HepG2 (cell line): Measurements from ENCODE around the gene SEM1. TPM values are rescaled to one million over a fixed set of nuclear protein-coding genes. Genes with fewer than 3 reads are reported as not detected.

Source experiments
- AKAP8 ChIP-seq: sonication (generic); formaldehyde crosslinking; IDR thresholded peaks from 2 replicates; pipeline ENCODE4 v1.5.1; 2020; ENCODE audit warnings: mild to moderate bottlenecking, missing genetic modification reagents
- ARID5B ChIP-seq: IDR thresholded peaks from 2 replicates; pipeline ENCODE4 v1.4.0; 2020; ENCODE audit warnings: mild to moderate bottlenecking, missing genetic modification reagents
- ATF7 ChIP-seq, 2 experiments: fragments of 450-650 bp in 1 of 2; sonication (generic) in 1 of 2; formaldehyde crosslinking in 1 of 2; IDR thresholded peaks; 2 replicates each; pipeline versions ENCODE4 v1.4.0 to v1.6.1; 2016 to 2020; ENCODE audit warnings: antibody characterized with exemption in 1 of 2, mild to moderate bottlenecking in 1 of 2, missing genetic modification reagents in 1 of 2
- BHLHE40 ChIP-seq: IDR thresholded peaks from 2 replicates; pipeline ENCODE4 v1.6.1; 2011; ENCODE audit warnings: low read length, improper control_type of control experiment
- CBX1 ChIP-seq: IDR thresholded peaks from one replicate; pipeline ENCODE4 v1.6.1; 2016; ENCODE audit warnings: antibody characterized with exemption, low read depth
- ELF1 ChIP-seq: sonication (generic); formaldehyde crosslinking; IDR thresholded peaks from 2 replicates; pipeline ENCODE4 v1.4.0; 2020; ENCODE audit warnings: missing genetic modification reagents
- FOXA1 ChIP-seq, 2 experiments: fragments of 450-650 bp in 1 of 2; sonication (generic) in 1 of 2; formaldehyde crosslinking in 1 of 2; IDR thresholded peaks; 2 replicates each; pipeline versions ENCODE4 v1.4.0 to v1.6.1; 2016 to 2020; ENCODE audit warnings: missing genetic modification reagents in 1 of 2
- NKX3-1 ChIP-seq: sonication (generic); formaldehyde crosslinking; IDR thresholded peaks from 2 replicates; pipeline ENCODE4 v1.5.0; 2020; ENCODE audit warnings: missing genetic modification reagents
- POLR2G ChIP-seq: fragments of 200-400 bp; formaldehyde crosslinking; IDR thresholded peaks from 2 replicates; pipeline ENCODE4 v1.6.1; 2018; ENCODE audit warnings: mild to moderate bottlenecking, low read depth, low read length, moderate library complexity
- PRDM15 ChIP-seq: sonication (generic); formaldehyde crosslinking; IDR thresholded peaks from 2 replicates; pipeline ENCODE4 v1.4.0; 2020; ENCODE audit warnings: missing genetic modification reagents
- ZNF234 ChIP-seq: sonication (generic); formaldehyde crosslinking; conservative IDR thresholded peaks from 2 replicates; pipeline ENCODE4 v1.5.1; 2020; ENCODE audit warnings: mild to moderate bottlenecking, missing genetic modification reagents
- ZNF329 ChIP-seq: sonication (generic); formaldehyde crosslinking; IDR thresholded peaks from 2 replicates; pipeline ENCODE4 v1.9.0; 2021; ENCODE audit warnings: low read depth, mild to moderate bottlenecking, missing genetic modification reagents
- ZNF337 ChIP-seq: sonication (generic); formaldehyde crosslinking; IDR thresholded peaks from 2 replicates; pipeline ENCODE4 v1.5.1; 2020; ENCODE audit warnings: missing genetic modification reagents, low read depth, mild to moderate bottlenecking, borderline replicate concordance
- ZNF350 ChIP-seq: sonication (generic); formaldehyde crosslinking; IDR thresholded peaks from 2 replicates; pipeline ENCODE4 v1.4.0; 2020; ENCODE audit warnings: mild to moderate bottlenecking, low read depth, missing genetic modification reagents, borderline replicate concordance
- ZNF550 ChIP-seq: sonication (generic); formaldehyde crosslinking; IDR thresholded peaks from 2 replicates; pipeline ENCODE4 v1.4.0; 2020; ENCODE audit warnings: mild to moderate bottlenecking, missing genetic modification reagents, borderline replicate concordance
- ZNF687 ChIP-seq: sonication (generic); formaldehyde crosslinking; IDR thresholded peaks from 2 replicates; pipeline ENCODE4 v1.5.1; 2020; ENCODE audit warnings: mild to moderate bottlenecking, missing genetic modification reagents, moderate library complexity
- polyA plus RNA-seq, 8 experiments: library from polyadenylated mRNA; depleted of rRNA in 3 of 8; stranded (reverse) in 7 of 8; unstranded in 1 of 8; fragments of >200 nt; fragmentation: Illumina TruSeq in 4 of 8; extraction: Trizol in 4 of 8; gene quantifications; 2 replicates each; pipeline versions ENCODE4 v1.2.1 to v1.2.3, GENCODE V29; 2011 to 2016; ENCODE audit warnings: low read depth in 4 of 8, missing spikeins in 1 of 8, mixed read lengths in 1 of 8; ENCODE audit not compliant: insufficient read depth in 1 of 8
- total RNA-seq, 5 experiments: library from RNA; depleted of rRNA; stranded (reverse); fragments of >200 nt; fragmentation: Illumina TruSeq; extraction: Trizol; gene quantifications; 2 replicates each; pipeline ENCODE4 v1.2.3, GENCODE V29; 2016; ENCODE audit warnings: low read depth in 1 of 5

Gene SEM1
- total and polyA plus RNA-seq, 2 of the 13 experiments (the other 11 are each of a cell fraction or from before 2014, with no cell fraction given), result 40.7 to 174 TPM

- TF ChIP-seq ZNF687 (CRISPR knock-in tag) (peak; percentile 87), POLR2G (peak; percentile 97), AKAP8 (CRISPR knock-in tag) (no peak), ZNF550 (CRISPR knock-in tag) (no peak; the same call in 1 of the 2 replicates), ZNF329 (CRISPR knock-in tag) (no peak), NKX3-1 (CRISPR knock-in tag) (no peak), ZNF234 (CRISPR knock-in tag) (no peak), ATF7 (IDR thresholded peaks at IDR 0.05) (no peak), ATF7 (CRISPR knock-in tag; IDR thresholded peaks at IDR 0.05) (no peak), ZNF350 (no peak; the same call in 1 of the 2 replicates), PRDM15 (CRISPR knock-in tag) (no peak), BHLHE40 (no peak), ARID5B (CRISPR knock-in tag) (peak; percentile 50), ELF1 (CRISPR knock-in tag) (peak; percentile 87), FOXA1 (IDR thresholded peaks at IDR 0.05) (no peak), FOXA1 (CRISPR knock-in tag; IDR thresholded peaks at IDR 0.05) (peak; percentile 9; the same call in 1 of the 2 replicates), ZNF337 (CRISPR knock-in tag) (0 out of 2 replicates have a peak, but pooled peaks have one; percentile 42), CBX1 (no peak)
These were observed at the start of gene SEM1 (continued) for GRCh38 chr7:96709381-96710228.
